Measurements from ENCODE around the gene PAPOLB. TPM values are rescaled to one million over a fixed set of nuclear protein-coding genes. Genes with fewer than 3 reads are reported as not detected.

The PAPOLB gene
- total RNA-seq, 1 experiment from 2014 or later: not detected

DNA sequence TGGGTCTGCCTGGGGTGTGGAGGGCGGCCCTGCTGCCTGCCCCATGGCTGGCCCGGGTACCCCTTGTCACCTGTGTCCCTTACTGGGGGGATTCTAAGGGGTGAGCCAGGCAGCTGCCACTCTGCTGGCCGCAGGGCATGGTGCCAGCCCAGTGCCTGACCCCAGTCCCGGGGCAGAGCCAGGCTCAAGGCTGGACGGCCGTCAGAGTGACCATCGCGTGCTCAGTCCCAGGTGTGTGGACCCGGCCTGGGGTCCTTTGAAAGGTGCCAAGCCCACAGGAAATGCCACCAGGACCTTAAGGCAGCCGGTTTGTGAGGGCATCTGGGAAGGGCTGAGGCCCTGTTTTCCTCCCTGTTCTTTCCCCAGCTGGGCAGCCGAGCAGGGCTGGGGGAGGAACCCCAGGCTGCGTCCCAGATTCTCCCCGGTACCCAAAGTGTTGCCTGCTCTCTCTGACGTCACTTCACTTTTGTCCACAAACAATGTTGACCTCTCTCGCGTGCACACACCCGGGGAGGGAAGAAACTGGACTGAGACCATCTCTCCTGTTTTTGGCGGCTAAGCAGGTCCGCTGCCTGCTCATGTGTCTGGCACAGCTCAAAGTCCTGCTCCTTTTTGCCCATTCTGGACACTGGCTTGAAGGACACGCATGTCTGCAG, 37.6 kb downstream of the PAPOLB start:
- no peak for DNase-seq (ENCODE audit: low read depth)

DNA sequence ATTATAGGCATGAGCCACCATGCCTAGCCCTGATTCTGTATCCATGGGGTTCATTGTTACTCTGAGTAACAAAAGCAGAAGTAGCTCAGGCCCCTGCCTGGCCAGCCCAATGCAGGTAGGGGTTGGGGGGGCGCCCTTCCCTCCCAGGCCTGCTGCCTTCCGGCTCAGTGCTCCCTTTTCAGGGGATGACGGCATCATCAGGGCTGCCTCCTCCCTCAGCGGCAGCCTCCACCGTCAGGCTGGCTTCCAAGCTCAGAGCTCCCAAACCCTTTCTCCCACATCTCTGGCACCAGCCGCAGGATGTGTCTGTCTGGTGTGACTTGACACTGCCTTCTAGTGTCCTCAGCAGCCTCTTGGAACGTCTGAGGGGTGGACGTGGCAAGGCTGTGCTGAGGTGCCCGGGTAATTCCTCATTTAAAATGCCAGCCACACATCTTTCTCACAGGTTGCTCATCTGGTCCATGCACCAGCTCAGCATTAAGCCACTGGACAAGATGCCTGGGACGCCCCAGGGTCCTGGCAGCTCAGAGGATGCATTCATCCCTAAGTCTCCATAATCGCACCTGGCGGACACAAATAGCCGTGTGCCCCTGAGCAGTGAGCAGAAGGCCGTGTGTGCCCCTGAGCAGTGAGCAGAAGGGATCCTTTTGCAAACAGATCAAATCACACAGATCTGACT, 38.2 kb downstream of the PAPOLB start:
- DNase-seq (ENCODE audit: low read depth): no peak

DNA sequence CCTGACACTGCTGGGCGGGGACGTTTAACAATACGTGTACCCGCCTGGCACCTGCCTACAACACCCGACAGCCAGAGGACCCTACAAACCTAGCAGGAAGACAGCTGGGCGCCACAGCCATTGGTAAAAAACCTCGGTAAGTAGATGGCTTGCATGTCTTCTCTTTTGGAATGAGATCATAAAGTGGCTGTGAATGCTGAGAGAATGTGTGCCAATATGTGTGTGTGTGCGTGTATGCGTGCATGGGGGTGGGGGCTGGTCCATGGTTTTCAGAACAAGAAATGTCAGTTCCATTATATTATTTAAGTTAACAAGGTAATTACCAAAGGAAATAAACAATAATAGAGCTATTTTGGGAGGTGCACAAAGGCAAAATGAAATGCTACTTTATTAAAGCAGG, 39.2 kb downstream of the PAPOLB start:
- DNase-seq (ENCODE audit: low read depth): no peak

DNA sequence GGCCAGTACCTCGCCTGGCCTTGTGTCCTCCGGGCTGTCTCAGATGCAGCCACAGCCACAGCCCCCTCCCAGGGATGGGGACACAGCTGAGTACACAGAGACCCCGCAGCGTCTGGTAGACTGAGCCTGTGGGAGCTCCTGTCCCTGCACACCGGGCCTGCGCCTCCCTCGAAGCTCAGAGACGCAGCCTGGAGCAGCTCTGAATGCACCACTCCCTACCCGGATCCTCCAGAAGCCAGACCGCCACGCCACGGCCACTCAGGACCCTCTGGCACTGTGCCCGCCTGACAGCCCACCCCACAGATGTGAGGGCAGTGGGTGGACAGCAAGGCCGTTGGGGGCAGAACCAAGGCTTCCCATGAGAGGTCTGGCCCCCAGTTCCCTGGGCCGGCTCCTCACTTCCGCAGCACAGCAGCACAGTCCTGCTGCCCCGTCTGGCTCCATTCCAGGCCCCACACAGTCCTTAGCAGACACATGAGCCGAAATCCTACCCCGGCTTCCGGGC, 40.8 kb downstream of the PAPOLB start:
- no peak for DNase-seq (ENCODE audit: low read depth)

DNA sequence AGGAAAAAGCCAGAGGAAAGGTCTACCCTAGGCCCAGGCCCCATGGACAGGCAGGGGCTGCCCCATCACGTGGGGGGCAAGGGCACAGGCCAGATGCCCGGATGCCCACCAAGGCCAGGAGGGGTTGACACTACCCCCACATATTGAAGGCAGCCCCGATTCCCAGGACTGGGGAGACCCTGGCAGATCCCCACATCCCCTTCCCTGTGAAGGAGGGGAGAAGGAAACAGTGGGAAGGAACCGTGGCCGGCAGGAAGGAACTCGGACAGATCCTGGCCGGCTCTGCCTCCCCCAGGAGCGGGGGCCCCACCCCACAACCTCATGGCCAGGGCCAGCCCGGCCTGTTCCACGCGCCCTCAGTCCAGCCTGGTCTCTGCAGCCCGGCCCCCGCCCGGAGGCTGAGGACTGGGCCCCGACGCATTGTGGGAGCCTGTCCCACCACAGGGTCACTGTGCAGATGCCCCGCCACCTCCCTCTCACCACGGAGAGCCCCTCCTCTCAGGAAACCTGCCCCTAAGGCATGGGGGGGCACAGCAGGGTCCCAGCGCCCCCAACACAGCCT, 41.3 kb downstream of the PAPOLB start:
- no peak for DNase-seq (ENCODE audit: low read depth)

DNA sequence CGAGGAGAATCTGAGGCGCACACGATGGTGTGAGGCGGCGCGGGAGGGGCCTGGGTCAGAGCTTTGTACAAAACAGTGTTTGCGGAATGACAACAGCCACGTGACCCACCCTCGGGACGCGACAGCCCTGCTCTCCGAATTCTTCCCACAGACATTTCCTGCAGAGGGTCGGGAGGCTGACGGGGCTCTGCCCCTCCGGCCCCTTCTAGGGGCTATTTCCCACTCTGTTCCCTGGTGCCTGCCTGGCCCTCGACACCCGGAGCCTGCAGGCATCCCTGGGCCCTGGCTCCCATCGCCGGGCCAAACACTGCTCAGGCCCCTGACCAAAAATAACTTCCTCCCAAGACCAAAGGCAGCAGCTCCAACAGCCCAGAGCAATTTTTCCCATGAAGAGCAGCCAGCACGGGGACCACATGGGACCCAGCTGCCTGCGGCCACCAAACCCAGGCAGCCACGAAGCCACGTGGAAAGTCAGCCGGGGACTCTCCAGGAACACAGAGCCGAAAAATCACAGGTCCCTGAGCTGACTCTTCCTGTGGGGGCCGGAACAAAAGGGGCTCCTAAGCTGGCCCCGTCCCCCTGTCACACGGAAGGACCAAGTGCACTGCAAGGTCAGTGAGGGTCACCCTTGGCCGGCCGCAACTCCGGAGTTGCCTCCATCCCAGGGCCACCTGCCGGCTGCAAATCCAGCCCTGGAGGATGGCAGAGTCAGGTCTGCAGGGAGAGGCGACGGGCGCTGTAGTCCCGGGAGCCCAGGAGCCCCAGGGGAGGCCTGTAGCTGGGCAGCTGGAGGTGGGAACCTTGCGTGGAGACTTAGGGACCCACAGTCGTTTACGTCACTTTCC, 42.0 kb downstream of the PAPOLB start:
- peak; percentile 2 for DNase-seq (ENCODE audit: low read depth)

DNA sequence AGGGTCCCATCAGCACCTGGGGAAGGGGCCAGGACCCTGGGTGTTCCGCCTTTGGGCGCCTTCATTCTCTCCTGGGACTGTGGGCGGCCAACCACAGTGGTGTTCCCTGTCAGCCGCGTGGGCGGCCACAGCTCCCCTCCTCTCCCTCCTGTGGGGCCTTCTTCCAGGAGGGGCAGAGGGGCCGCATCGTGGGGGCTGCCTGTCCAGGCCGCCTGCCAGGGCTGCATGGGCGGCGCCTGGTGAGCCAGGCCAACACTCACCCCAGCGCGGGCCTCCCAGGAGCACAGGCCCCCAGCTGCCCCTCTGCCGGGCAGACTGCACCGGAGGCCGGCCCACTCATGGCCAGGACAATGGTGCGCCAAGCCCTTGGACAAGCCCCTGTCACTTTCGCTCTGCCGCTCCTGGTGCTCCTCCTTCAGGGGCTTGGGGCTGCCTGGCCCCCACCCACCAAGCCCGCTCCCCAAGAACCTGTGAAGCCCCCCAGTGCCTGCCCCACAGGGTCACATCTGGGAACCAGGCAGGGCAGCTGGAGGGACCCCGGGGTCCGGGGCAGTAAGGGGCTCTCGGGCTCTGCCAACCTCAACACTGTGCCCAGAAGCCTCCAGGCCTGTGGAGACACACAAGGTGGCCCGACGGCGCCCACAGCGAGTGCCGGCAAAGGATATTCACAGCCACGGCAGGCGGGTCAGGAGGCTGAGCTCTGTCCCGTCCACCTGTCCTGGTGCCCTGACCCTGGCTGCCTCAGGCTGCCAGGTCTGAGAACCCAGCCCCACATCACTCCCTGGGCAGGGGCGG, 43.6 kb downstream of the PAPOLB start:
- no peak for DNase-seq (ENCODE audit: low read depth)

DNA sequence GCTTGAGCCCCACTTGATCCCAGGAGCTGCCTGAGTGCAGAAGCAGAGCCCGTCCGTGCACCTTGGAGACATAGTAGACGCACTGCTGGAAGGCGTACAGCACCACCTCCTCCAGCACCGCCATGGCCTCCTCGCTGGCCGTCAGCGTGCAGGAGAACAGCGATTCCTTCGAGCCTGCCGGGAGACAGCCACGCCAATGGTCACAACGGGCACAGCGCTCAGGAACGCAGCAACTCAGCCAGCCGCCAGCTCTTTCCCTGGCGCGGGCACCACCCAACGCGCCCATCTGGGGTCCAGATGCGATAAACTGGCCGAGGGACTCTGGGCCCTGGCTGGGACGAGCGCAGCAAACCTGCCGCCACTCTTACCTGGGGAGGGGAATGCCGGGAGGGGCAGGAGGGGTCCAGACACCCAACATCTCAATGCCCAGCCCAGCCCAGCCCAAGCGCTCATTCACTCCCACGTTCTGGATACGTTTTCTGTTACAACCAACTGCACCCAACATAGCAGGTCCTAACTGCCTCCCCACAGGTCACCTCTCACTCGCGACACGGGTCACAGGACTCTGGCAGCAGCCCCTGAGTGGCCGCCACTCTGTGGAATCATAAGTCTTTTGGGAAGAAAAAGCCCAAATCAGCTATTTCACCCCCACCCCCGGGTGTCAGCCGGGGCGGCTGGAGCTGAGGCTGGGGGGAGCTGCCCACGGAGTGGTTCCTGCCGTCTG, 44.5 kb downstream of the PAPOLB start:
- no peak for DNase-seq (ENCODE audit: low read depth)

DNA sequence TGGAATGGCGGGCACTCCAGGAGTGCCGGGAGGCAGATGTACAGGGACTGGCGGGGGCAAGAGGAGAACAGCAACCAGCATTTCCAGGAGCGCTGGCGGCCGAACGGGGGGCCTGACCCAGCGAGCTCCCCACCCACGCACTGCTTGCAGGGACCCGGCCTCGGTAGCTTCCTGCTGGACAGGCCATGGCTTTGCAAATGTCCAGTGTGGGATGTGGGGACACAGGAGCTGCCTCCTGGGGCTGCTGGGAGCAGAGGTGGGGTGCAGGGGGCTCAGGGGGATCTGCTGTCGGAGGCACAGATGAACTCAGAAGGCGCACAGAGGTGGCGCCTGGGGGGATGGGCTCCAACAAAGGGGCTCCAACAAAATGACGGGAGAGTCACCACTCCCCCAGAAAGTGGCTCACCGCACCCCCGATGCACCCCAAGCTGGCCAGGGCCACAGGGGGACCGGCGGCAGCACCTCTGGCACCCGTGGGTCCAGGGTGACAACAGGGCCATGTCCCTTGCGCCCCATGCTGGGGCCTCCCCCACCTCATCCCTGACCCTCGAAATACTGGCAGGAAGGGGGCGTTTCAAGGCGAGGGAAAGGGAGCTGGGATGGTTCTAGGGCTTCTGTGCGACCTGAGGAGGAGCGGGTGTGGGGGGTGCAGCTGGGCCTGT, 45.3 kb downstream of the PAPOLB start:
- no peak for DNase-seq (ENCODE audit: low read depth)

DNA sequence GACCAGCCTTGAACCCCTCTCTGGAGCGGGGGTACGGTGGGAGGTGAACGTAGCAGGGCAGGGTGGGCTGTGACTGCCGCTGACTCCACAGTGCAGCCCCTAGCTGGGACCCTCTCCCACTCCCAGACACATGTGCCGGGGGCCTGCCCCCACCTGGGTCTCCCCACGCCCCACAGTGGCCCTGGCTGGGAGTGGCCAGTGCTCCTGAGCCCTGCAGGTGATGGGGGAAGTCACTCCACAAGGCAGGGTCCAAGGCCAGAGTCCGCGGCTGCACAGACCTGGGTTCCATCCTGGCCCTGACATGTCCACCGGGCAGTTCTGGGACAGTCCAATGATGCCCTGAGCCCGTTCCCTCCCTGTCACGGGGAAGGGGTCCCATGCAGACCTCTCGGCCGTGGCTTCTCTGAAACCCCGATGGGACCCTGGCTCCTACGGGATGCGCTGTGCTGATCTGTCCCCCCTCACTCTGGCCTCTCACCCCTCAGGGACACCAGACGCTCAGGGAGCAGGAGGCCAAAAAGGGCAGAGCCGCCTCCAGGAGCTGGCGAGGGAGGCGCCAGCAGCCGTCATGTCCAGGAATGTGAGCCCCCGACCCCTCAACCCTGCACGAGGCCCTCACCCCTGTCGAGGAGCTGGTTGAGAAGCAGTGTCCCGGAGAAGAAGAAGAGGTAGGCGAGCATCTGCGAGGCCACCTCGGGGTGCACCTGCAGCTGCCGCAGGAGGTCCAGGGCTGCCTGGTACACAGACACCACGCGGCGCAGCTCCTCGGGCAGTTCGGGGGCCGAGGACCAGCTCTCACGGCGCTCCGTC, 46.0 kb downstream of the PAPOLB start:
- DNase-seq (ENCODE audit: low read depth): no peak

DNA sequence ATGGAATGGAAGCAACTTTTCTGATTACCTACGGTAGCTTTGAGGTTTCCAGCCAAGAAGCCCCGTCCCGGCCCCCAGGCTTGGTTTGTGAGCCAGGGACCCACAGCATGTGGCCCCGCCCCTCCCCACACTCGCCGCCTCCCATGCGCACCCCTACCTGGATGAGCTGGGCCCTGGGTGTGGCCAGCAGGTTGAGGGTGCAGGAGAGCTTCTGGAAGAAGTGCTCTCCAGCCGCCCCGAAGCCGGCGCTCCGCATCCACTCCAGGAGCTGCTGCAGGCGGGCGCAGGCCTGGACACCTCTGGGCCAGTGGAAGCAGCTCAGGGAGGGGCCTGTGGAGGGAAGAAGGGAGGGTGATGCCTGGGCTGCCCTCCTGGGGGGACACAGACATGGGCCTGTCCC, 46.7 kb downstream of the PAPOLB start:
- no peak for DNase-seq (ENCODE audit: low read depth)

DNA sequence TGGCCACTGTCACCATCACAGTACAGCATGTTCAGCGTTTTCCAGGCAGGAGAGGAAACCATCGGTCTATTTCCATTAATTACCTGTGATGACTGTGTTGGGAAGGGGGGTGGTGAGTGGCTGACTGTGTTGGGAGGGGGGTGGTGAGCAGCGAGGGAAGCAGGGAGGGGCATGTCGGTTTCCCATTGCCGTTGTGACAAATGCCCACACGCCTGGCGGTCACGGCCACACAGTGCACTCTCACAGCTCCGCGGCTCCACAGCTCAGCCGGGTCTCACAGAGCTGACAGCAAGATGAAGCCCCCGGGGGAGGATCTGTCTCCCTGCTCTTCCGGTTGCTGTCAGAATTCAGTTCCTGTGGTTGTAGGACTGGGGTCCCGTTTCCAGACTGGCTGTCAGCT, 47.4 kb downstream of the PAPOLB start:
- DNase-seq (ENCODE audit: low read depth): no peak

DNA sequence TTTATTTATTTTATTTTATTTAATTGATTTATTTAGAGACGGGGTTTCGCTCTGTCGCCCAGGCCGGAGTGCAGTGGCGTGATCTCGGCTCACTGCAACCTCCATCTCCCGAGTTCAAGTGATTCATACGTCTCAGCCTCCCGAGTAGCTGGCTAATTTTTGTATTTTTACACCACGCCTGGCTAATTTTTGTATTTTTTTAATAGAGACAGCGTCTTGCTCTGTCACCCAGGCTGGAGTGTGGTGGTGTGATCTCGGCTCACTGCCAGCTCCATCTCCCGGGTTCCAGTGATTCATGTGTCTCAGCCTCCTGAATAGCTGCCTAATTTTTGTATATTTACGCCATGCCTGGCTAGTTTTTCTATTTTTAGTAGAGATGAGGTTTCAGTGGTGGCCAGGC, 52.2 kb downstream of the PAPOLB start:
- DNase-seq (ENCODE audit: low read depth): peak; percentile 51

DNA sequence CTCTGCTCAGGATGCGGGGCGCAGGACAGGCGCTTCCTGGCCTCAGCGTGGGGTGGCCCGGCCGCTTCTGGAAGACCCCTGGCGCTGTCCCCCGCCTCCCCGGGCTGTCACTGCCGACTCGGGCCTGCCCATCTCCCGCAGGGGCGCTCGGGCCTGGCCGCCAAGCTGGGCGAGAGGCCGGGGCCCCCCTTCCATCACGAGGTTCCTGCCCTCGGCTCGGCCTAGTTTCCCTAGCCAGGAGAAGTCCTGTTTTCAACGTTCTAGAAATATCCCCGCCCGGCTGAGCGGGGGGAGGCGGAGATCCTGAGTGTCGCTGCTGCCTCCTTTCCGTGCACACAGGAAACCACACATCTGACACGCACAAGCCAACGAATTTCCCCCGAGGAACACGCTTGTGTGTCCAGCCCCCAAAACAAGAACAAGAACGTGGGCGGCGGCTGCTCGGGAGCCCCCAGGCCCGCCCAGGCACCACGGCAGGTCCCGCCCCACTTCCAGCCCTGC, 52.7 kb downstream of the PAPOLB start:
- no peak for DNase-seq (ENCODE audit: low read depth)

DNA sequence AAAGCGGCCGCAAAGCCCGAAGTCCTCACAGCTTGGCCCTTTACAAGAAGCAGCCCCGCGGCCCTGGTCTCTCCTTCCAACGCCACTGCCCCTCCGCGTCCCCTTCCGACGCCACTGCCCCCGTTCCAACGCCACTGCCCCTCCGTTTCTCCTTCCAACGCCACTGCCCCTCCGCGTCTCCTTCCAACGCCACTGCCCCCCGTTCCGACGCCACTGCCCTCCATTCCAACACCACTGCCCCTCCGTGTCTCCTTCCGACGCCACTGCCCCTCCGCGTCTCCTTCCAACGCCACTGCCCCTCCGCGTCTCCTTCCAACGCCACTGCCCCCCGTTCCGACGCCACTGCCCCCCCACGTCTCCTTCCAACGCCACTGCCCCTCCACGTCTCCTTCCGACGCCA, 53.3 kb downstream of the PAPOLB start:
- DNase-seq (ENCODE audit: low read depth): no peak

DNA sequence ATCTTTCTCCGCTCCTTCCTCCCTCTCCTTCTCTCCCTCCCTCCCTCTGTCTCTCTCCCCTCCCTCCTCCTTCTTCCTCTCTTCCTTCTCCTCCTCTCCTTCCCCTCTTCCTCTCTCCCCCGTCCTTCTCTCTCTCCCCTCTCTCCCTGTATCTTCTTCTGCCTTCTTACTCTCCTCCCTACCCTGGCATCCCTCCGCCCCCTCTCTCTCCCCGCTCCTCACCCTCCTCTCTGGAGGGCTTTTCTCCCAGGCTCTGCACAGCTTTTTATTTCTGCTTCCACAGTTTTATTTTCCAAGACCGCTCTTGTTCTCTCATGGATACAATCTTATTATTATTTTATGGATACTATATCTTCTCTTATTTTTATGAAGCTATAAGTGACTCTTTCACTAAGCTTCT, 53.8 kb downstream of the PAPOLB start:
- no peak for DNase-seq (ENCODE audit: low read depth)

Measured in Daoy (cell line).